GM10266 (cell line): Measurements from ENCODE around the gene LRBA.

Experiments
- DNase-seq: peaks from one replicate; pipeline ENCODE4 v3.0.0; 2012; ENCODE audit errors: extremely low spot score
- TF ChIP-seq, protein P1 (sequence below): IDR thresholded peaks from 2 replicates; pipeline ENCODE4 v1.5.1; 2012; ENCODE audit warnings: mild to moderate bottlenecking, low read depth; ENCODE audit not compliant: control insufficient read depth, insufficient read depth; ENCODE audit errors: missing control alignments

The LRBA gene

GRCh38 chr4:150322646-150323045 lies 692.4 kb downstream of the LRBA start:
- DNase-seq = no peak
- TF ChIP-seq, protein P1, sequence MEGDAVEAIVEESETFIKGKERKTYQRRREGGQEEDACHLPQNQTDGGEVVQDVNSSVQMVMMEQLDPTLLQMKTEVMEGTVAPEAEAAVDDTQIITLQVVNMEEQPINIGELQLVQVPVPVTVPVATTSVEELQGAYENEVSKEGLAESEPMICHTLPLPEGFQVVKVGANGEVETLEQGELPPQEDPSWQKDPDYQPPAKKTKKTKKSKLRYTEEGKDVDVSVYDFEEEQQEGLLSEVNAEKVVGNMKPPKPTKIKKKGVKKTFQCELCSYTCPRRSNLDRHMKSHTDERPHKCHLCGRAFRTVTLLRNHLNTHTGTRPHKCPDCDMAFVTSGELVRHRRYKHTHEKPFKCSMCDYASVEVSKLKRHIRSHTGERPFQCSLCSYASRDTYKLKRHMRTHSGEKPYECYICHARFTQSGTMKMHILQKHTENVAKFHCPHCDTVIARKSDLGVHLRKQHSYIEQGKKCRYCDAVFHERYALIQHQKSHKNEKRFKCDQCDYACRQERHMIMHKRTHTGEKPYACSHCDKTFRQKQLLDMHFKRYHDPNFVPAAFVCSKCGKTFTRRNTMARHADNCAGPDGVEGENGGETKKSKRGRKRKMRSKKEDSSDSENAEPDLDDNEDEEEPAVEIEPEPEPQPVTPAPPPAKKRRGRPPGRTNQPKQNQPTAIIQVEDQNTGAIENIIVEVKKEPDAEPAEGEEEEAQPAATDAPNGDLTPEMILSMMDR = no peak

- TF ChIP-seq, protein P1 = no peak
- DNase-seq = no peak
Measured at GRCh38 chr4:150321113-150321512, 694.0 kb downstream of the LRBA start.

- TF ChIP-seq, protein P1 = no peak
Measured at GRCh38 chr4:150318971-150319370, 696.1 kb downstream of the LRBA start.

GRCh38 chr4:150318527-150318926 lies 696.6 kb downstream of the LRBA start:
- TF ChIP-seq, protein P1 = no peak

More at GRCh38 chr4:150318971-150319370, 696.1 kb downstream of the LRBA start:
- DNase-seq = no peak

DNA sequence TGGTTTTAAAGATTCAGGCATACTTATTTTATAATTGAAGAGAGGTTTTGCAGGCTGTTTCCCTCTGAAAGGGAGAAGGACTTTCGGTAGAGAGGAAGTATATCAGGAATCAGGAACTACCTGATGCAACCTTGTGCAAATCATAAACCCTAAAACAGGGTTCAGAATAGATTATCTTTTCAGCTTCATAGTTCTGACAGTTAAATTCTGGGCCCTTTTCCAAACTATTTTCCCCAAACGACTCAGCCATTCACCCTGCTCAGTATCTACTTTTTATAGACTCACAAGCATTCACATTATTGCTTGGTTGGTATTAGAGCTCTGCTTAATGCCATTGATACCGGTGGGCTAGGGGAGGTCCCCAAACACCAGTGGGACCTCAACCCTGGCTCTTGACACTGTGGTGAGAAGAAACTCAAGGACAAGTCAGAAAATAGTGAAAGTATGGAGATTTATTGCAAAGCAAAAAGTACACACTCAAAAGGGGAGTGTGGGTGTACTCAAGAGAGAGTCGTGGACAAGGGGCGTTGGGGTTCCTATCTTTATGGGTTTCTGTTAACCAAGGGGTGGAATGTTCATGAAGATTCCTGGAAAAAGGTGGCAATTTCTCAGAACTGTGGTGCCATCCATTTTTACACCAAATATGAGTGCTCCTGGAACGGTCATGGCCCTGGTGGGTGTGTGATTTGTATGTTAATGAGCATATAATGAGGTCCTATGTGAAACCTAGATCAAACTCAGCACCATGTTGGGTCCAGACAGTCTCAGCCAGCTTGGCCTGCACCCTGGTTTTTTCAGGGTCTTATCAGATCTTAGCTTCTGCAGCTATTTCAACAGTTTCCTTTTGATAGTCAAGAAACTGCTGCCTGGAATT lies 698.5 kb downstream of the LRBA start:
- TF ChIP-seq, protein P1 = no peak
- no peak for DNase-seq

More at GRCh38 chr4:150318527-150318926, 696.6 kb downstream of the LRBA start:
- no peak for DNase-seq

- TF ChIP-seq, protein P1 = no peak
- DNase-seq = no peak
Measured at GRCh38 chr4:150315691-150316090, 699.4 kb downstream of the LRBA start.

GRCh38 chr4:150315175-150315574 lies 699.9 kb downstream of the LRBA start:
- DNase-seq = no peak
- TF ChIP-seq, protein P1 = no peak
